ENCODE measurements around the gene MFSD12. TPM values are rescaled to one million over a fixed set of nuclear protein-coding genes. Genes with fewer than 3 reads are reported as not detected.

The MFSD12 gene
- total and polyA plus RNA-seq, 9 donors, result 17.4 to 104 (median 36.4) TPM

DNA sequence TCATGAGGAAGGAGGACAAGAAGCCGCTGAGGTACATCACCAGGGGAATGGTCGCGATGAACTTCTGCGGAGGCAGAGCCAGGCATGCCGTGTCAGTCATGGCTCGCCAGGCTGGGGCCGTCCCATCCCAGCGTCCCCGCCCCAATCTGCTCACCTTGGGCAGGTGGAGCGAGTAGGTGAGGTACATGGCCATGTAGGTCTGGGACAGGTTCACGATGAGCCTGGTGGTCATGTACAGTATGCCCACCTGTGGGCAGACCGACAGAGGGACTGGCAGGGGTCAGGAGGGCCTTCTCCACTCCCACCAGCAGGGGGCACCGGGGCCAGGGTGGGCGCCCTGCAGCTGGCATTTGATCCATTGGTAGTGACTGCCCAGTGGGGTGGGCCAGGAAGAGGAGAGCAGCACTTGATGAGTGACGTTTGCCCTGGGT lies 10.1 kb downstream of the MFSD12 start:
- peak in 2 of 5 donors; percentile 25 to 26 for DNase-seq
- 83 to 85% (median 85%) methylated on average over 15 of the region's 15 CpGs for WGBS, 3 donors
- Histone ChIP-seq H3K4me1 (ENCODE audit: insufficient read depth) (no peaks in the 10 kb centered on the region), H3K27me3 (no peaks in the 10 kb centered on the region), H3K4me3 (no peak overlapping the region), H3K36me3 (no peaks in the 10 kb centered on the region), H3K27ac (no peak overlapping the region), H3K9me3 (no peaks in the 10 kb centered on the region)
- intact Hi-C loops (cut with DNase I), result loop anchor here in 2 of 4 donors (5.0 to 10.0 kb wide), 2 partner anchors 67 to 70 kb away; no protein-coding TSS in a partner anchor
- no peak for TF ChIP-seq POLR2A (IDR thresholded peaks at IDR 0.05)
- no peak for TF ChIP-seq EP300 (IDR thresholded peaks at IDR 0.05)
- TF ChIP-seq, protein P1, sequence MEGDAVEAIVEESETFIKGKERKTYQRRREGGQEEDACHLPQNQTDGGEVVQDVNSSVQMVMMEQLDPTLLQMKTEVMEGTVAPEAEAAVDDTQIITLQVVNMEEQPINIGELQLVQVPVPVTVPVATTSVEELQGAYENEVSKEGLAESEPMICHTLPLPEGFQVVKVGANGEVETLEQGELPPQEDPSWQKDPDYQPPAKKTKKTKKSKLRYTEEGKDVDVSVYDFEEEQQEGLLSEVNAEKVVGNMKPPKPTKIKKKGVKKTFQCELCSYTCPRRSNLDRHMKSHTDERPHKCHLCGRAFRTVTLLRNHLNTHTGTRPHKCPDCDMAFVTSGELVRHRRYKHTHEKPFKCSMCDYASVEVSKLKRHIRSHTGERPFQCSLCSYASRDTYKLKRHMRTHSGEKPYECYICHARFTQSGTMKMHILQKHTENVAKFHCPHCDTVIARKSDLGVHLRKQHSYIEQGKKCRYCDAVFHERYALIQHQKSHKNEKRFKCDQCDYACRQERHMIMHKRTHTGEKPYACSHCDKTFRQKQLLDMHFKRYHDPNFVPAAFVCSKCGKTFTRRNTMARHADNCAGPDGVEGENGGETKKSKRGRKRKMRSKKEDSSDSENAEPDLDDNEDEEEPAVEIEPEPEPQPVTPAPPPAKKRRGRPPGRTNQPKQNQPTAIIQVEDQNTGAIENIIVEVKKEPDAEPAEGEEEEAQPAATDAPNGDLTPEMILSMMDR (IDR thresholded peaks at IDR 0.05), result peak in 1 of 3 donors; percentile 11

- intact Hi-C loops (cut with DNase I), result loop anchor here in 2 of 4 donors (5.0 to 10.0 kb wide), 2 partner anchors 69 to 71 kb away; no protein-coding TSS in a partner anchor
- Histone ChIP-seq H3K27me3 (no peaks in the 10 kb centered on the region), H3K4me1 (ENCODE audit: insufficient read depth) (no peaks in the 10 kb centered on the region), H3K4me3 (no peak overlapping the region), H3K36me3 (no peaks in the 10 kb centered on the region), H3K9me3 (no peaks in the 10 kb centered on the region), H3K27ac (no peak overlapping the region)
- DNase-seq, result peak in 2 of 5 donors; percentile 29 to 32
- TF ChIP-seq EP300 (IDR thresholded peaks at IDR 0.05) (no peak), POLR2A (IDR thresholded peaks at IDR 0.05) (no peak)
- 86 to 91% (median 87%) methylated on average over 21 to 23 of the region's 23 CpGs for WGBS, 3 donors
These were observed 11.3 kb downstream of the MFSD12 start for GRCh38 chr19:3546119-3546518.

DNA sequence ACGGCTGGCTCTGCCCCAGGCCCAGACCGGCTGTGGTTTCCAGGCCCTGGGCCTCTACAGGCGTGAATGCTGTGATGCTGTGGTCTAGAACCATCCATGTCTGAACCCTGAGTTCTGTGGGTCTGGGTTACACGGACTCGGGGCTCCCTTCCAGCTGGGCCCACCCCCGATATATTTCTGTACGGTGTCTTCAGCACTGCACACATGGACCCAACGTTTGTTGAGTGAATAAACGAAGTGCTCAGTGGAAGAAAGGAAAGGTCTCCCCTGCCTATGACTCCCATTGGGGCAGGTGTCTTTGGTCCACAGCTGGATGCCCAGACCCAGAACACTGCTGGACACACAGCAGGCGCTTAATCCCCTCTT lies 11.7 kb downstream of the MFSD12 start:
- intact Hi-C loops (cut with DNase I), result loop anchor here in 2 of 4 donors (5.0 to 10.0 kb wide), 2 partner anchors 69 to 72 kb away; no protein-coding TSS in a partner anchor
- H3K27ac ChIP-seq, result no peak overlapping the region
- H3K4me1 ChIP-seq (ENCODE audit: insufficient read depth), result no peaks in the 10 kb centered on the region
- TF ChIP-seq EP300 (IDR thresholded peaks at IDR 0.05) (no peak), POLR2A (IDR thresholded peaks at IDR 0.05) (no peak)
- H3K9me3 ChIP-seq, result no peaks in the 10 kb centered on the region
- WGBS, 3 donors, result 64 to 67% (median 67%) methylated on average over 10 of the region's 10 CpGs
- no peaks in the 10 kb centered on the region for H3K27me3 ChIP-seq
- no peak for DNase-seq
- H3K4me3 ChIP-seq, result no peak overlapping the region
- no peaks in the 10 kb centered on the region for H3K36me3 ChIP-seq

DNA sequence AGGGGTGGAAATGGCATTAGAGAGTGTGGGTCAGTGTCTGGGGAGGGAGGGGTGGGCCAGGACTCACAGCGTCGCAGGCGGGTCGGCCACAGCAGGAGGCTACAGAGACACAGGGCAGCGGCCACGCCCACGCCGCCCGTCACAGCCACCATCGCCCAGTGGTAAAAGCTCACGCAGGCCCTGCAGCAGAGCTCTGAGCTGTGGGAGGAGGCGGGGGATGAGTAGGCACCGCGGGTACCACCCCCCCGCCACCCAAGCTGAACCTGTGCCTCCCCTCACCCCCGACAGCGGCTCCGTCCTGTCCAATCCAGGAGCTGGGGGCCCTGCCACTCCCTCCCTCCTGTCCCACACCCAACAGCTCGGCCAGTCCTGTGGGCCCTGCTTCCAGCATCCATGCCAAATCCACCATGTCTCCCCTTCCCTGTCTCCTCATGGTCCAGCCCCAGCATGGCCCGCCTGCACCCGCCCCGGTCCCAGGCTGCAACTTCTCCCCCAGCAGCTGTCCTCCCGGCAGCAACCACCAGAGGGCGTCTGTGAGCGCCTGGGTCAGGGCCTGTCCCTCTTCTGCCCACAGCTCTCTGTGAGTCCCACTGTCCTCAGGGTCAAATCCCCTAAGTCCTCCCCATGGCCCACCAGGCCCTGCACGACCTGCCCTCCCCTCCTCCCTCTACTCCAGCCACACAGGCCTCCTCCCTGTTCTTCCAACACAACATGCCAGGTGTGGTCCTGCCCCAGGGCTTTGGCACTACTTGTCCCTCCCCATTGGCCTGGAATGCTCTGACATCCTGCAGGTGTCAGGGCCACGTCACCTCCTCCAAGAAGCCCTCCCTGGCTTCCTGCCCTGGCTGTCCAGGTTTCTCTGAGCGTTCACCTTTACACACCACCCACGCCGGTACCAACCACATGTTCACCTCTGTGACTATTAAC lies 12.4 kb downstream of the MFSD12 start:
- Histone ChIP-seq H3K4me3 (no peak overlapping the region), H3K9me3 (no peaks in the 10 kb centered on the region), H3K4me1 (ENCODE audit: insufficient read depth) (no peaks in the 10 kb centered on the region), H3K27ac (no peak overlapping the region), H3K27me3 (no peaks in the 10 kb centered on the region), H3K36me3 (no peaks in the 10 kb centered on the region)
- TF ChIP-seq, protein P1 (IDR thresholded peaks at IDR 0.05), result peak; percentile 66 to 81 (median 74)
- TF ChIP-seq POLR2A (IDR thresholded peaks at IDR 0.05), result no peak
- DNase-seq, result peak; percentile 49 to 82 (median 69)
- intact Hi-C loops (cut with DNase I), result loop anchor here in 2 of 4 donors (5.0 to 10.0 kb wide), 2 partner anchors 70 to 72 kb away; no protein-coding TSS in a partner anchor
- WGBS, 3 donors, result 59 to 64% (median 60%) methylated on average over 28 to 30 of the region's 30 CpGs

GRCh38 chr19:3544058-3544376 lies 13.4 kb downstream of the MFSD12 start:
- no peak overlapping the region for H3K27ac ChIP-seq
- no peaks in the 10 kb centered on the region for H3K27me3 ChIP-seq
- no peaks in the 10 kb centered on the region for H3K9me3 ChIP-seq
- no peak for DNase-seq
- WGBS, 3 donors, result 75 to 80% (median 80%) methylated on average over 9 of the region's 9 CpGs
- H3K4me3 ChIP-seq, result no peak overlapping the region
- TF ChIP-seq EP300 (IDR thresholded peaks at IDR 0.05) (no peak), POLR2A (IDR thresholded peaks at IDR 0.05) (no peak)
- TF ChIP-seq, protein P1 (IDR thresholded peaks at IDR 0.05), result no peak
- intact Hi-C loops (cut with DNase I), result loop anchor here in 1 of 4 donors (10.0 kb wide), 1 partner anchor 71 kb away; no protein-coding TSS in a partner anchor
- no peaks in the 10 kb centered on the region for H3K4me1 ChIP-seq (ENCODE audit: insufficient read depth)
- no peaks in the 10 kb centered on the region for H3K36me3 ChIP-seq
